KBM-7 (cell line): ENCODE measurements around the gene SNTA1.
"Not testable (repeated sequence)": the region's sequence is repeated elsewhere in the genome, so short reads cannot be mapped to it uniquely, and the experiment has no call there.

ENCODE experiments used
- DNase-seq: peaks from one replicate; pipeline ENCODE4 v3.0.0-alpha.2; 2015
- in situ Hi-C: fragments of 300-500 bp; cut with MboI; formaldehyde crosslinking; loops from 2 replicates; pipeline ENCODE4 v1.14.3; 2020; ENCODE audit warnings: low sequenced_read_pairs, low pct_unique_long_range_greater_than_20kb, mixed read lengths

SNTA1 gene

DNA sequence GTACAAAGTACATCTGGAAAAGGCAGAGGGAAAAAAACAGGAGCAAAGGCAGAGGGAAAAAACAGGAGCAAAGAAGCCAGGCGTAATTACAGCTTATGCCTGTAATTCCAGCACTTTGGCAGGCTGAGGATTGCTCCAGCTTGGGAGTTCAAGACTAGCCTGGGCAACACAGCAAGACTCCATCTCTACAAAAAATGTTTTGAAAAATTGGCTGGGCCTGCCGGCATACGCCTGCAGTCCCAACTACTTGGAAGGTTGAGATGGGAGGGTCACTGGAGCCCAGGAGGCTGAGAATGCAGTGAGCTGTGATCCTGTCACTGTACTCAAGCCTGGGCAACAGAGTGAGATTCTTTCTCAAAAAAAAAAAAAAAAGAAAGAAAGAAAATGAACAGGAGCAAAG, 27.3 kb upstream of the SNTA1 start:
- DNase-seq: no peak
- in situ Hi-C loops: loop anchor here (25.0 kb wide), 1 partner anchor 191 kb away; the partner anchor contains the start of genes ACTL10, C20orf144 and NECAB3

DNA sequence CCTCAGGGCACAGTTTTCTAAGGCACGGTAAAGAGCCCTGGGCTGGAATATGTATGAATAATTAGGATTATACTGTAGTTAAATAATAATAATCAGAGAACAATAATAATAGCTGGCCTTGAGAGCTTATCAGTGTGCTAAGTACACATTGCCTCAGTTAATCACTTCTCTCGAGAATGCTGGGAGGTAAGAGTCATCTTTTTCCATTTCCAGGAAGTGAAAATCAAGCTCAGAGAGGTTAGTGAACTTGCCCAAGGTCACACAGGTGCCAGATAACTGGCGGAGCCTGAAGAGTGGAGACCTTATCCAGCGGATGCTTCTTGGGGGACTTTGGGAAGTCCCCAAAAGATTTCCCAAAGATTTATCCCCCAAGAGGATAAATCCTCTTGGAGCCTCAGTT, 26.9 kb upstream of the SNTA1 start:
- no peak for DNase-seq
- in situ Hi-C loops: loop anchor here (25.0 kb wide), 1 partner anchor 192 kb away; the partner anchor contains the start of genes ACTL10, C20orf144 and NECAB3

DNA sequence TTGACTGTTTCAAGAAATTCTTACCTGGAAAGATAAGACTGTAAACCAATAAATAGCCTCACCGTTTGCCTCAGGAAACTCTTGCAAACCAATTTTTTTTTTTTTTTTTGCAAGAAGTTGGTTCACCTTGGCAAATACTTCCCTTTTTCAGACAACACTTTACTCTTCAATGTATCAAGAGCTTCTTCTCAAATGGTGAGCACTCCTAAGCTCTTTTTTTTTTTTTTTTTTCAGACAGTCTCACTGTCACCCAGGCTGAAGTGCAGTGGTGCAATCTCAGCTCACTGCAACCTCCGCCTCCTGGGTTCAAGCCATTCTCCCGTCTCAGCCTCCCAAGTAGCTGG, 22.7 kb upstream of the SNTA1 start:
- in situ Hi-C loops: loop anchor here (25.0 kb wide), 1 partner anchor 196 kb away; the partner anchor contains the start of genes ACTL10, C20orf144 and NECAB3
- DNase-seq: peak; percentile 47

DNA sequence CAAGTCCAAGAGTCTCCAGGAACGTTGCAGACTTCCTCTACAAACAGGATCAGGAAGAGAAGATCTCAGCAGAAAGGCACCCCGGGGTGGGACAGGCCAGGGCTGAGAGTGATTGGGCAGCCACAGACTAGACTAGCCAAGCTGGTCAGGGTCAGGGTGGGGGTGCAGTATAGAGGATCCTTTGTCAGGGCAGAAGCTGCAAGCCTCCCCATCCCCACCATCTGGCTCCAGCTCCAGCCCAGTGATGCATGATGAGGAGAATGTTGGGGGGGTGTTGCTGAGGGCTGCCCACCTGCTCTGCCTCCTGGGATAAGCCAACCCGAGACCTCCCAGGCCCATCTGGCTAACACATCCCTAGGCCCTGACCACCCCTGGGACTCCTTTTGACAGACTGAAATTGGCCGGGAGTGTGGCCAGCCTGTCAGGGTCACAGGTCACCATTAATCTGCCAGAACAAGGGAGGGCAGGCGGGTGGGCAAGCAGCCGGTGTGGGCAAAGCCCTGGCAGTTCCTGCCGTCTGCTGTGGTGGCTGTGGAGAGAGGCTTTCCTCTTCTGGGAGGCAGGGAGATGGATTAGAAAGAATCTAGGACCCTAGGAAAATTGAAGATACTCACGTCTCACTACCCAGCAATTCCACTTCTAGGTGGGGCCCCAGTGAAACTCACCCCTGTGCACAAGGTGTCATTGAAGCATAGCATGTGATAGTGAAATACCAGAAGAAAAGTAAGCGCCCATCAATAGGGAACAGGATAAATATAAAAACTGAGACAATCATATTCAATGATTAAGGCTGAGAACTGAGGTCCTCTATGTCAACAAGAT, 22.1 kb upstream of the SNTA1 start:
- no peak for DNase-seq
- in situ Hi-C loops: loop anchor here (25.0 kb wide), 1 partner anchor 197 kb away; the partner anchor contains the start of genes ACTL10, C20orf144 and NECAB3

DNA sequence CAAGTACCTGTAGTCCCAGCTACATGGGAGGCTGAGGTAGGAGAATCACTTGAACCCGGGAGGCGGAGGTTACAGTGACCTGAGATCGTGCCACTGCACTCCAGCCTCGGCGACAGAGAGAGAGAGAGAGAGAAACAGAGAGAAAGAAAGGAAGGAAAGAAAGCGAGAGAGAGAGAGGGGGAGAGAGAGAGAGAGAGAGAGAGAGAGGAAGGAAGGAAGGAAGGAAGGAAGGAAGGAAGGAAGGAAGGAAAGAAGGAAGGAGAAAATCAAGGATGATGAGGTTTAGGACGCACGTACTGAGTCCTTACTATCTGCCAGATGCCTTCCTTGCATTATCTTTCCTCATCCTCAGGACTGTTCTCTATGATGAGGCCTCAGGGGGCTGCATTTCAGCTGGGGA, 21.2 kb upstream of the SNTA1 start:
- in situ Hi-C loops: loop anchor here (25.0 kb wide), 1 partner anchor 198 kb away; the partner anchor contains the start of genes ACTL10, C20orf144 and NECAB3
- not testable (repeated sequence) for DNase-seq

DNA sequence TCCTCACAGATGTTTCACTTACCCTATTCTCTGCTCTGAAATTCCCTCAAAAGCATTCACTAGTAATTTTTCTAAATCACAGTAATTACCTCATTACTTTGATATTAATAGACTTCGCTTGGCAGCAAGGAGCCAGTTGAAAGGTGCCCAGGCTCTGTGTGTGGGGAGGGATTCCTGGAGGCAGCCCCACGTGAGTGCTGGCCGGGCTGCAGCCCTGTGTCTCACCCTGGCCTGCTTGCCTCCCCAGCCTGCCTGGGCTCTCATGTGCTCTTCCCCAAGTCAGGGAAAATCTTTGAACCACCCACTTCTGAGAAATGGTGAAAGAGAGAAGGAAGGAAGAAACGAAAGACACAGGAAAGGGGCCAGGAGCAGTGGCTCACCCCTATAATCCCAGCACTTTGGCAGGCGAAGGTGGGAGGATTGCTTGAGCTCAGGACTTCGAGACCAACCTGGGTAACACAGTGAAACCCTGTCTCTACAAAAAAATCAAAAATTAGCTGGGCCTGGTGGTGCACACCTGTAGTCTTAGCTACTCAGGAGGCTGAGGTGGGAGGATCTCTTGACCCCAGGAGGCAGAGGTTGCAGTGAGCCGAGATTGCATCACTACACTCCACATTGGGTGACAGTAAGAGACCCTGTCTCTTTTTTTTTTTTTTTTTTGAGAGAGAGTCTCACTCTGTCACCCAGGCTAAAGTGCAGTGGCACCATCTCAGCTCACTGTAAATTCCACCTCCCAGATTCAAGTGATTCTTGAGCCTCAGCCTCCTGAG, 20.0 kb upstream of the SNTA1 start:
- in situ Hi-C loops: loop anchor here (25.0 kb wide), 1 partner anchor 199 kb away; the partner anchor contains the start of genes ACTL10, C20orf144 and NECAB3
- DNase-seq: no peak

DNA sequence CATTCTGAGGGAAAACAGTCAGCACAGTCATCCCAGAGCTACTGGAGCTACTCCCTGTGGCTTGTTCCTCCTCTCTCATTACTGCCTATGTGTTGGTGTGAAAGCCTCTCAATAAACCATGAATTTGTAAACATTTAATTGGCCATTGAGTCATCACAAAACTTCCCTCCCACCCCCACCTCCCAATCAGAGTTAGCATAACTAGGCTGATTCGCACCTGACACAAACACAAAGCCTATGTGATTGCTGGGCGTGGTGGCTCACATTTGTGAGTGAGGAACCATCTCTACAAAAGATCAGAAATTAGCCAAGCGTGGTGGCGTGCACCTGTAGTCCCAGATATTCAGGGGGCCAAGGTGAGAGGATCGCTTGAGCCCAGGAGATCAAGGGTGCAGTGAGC, 17.1 kb upstream of the SNTA1 start:
- DNase-seq: no peak
- in situ Hi-C loops: loop anchor here (25.0 kb wide), 1 partner anchor 202 kb away; the partner anchor contains the start of genes ACTL10, C20orf144 and NECAB3

DNA sequence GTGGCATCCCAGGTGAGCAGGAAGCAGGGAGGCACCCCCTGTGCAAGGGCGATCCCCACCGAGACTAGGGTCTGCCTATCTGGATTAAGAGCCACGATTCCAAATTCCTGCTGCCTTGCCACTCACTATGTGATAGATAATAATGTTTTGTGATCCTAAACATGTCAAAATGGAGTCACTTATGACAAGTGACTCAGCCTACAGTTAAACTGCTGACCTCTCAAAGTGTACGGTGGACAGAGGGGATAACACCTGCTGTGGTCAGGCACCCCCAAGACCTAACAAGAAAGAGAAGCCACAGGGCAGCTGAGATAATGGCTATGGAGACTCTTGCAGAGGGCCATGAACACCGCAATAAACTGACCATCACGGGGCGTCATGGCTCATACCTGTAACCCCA, 16.0 kb upstream of the SNTA1 start:
- in situ Hi-C loops: loop anchor here (25.0 kb wide), 1 partner anchor 203 kb away; the partner anchor contains the start of genes ACTL10, C20orf144 and NECAB3
- no peak for DNase-seq

DNA sequence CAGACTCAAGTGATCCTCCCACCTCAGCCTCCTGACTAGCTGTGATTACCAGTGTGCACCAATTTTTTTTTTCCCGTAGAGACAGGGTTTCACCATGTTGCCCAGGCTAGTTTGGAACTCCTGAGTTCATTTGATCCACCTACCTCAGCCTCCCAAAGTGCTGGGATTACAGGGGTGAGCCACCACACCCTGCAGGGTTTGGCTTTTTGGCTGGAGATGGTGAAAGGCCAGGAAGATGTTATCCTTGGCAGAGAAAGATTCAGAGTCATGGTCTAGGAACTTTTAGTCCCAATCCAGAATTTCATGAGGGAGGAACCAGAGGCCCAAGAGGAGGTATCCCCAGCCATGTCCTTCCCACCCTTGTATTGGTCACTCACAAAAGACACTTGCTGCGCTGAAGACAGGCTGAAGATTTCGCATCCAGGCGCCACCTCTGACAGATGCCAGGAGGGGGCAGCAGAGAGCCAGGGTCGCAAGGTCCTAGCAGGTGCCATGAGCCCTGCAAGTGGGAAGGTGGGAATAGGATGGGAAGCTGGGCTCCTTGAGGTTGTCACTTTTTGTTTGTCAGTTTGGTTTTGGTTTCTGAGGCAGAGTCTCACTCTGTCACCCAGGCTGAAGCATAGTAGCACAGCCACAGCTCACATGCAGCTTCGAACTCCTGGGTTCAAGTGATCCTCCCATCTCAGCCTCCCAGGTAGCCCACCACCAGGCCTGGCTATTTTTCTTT, 13.5 kb upstream of the SNTA1 start:
- peak; percentile 80 for DNase-seq
- in situ Hi-C loops: loop anchor here (25.0 kb wide), 1 partner anchor 205 kb away; the partner anchor contains the start of genes ACTL10, C20orf144 and NECAB3

DNA sequence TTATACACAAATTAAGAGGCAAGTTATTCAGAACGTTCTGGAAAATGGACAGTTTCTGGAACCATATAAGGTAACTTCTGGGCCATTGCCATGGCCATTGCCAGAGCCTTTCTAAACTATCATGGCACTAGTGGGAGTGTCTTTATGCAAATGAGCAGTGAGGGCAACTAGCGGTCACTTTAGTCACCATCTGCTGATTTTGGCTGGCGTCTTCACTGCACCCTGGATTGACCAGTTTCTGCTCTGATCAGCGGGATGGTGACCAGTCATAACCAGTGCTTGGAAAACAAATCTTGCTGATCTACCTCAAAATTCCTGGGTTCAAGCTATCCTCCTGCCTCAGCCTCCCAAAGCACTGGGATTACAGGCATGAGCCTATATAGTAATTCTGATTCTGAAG, 7.3 kb upstream of the SNTA1 start:
- in situ Hi-C loops: loop anchor here (25.0 kb wide), 1 partner anchor 211 kb away; the partner anchor contains the start of genes ACTL10, C20orf144 and NECAB3
- DNase-seq: no peak

DNA sequence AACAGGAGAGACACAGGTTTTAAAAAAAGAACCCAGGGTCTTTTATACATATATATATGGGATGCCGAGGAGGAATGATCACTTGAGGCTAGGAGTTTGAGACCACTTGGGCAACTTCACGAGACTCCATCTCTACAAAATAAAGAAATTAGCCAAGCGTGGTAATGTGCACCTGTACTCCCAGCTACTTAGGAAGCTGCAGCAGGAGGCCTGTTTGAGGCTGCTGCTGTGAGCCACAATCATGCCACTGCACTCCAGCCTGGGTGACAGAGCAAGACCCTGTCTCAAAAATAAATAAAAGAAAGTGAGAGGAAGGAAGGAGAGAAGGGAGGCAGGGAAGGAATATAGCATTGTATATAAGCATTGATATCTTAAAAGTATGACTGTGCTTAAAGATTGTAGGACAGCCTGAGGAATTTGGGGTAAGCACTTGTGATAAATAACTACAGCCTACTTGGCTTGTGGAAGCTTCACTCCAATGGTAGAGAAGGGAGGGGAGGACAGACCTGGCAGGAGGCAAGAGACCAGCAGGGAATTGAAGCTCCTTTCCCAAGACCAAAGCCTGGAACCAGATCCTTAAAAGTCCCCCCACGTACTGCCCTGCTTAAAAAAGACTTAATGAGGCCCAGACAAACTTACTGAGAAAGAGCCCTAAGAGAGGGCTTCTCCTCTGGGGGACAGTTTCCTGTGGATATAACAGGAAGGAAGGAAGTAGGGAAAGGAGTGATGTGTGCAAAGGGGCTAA, 2.5 kb upstream of the SNTA1 start:
- in situ Hi-C loops: no loop called here
- no peak for DNase-seq

DNA sequence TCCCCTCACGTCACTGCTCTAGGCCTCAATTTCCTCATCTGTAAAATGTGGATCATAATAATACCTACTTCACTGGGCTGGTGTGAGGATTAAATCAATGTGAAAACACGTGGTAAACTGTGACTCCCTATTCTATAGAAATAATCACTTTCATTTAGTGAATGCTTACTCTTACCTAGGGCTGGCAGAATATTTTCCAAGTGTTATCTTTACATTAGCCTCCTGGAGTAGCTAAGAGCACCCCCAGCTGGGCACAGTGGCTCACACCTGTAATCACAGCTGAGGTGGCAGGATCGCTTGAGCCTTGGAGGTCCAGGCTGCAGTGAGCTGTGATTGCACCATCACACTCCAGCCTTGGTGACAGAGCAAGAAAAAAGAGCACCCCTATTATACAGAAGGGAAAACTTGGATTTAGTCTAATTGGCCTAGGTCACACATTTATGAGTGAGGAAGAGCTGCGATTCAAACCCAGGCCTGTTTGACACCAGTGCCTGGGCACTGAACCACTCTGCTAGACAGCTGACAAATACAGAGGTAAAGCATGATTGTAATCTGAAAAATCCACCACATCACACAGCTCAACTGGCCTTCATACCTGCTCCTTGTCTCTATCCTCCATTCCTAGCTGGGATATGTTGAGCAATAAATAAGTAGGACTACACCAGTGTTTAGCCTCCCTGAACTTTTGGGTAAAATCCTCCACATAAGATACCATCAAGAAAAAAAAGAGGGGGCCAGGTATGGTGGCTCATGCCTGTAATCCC, 1.4 kb upstream of the SNTA1 start:
- in situ Hi-C loops: no loop called here
- DNase-seq: no peak

DNA sequence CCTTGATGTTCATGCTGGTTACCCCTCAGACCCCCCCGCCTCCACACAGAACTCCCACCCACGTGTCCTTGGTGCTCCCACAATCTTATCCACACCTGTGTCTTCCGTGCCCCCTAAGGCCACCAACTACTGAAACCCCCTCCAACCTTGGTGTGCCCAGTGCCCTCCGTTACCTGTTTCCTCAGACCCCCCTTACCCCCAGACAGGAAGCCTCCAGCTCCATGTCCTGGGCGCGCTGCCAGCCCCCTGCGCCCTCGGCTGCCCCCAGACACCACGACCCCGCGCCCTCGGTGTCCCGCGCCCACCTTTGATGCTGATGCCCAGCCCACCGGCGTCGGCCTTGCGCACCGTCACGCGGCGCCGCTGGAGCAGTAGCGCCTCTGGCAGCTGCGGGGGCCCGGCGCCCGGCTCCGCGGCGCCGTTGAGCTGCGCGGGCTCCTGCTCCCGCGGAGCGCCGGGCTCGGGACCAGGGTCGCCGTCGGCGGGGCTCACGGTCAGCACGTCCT, 504 bp downstream of the SNTA1 start:
- in situ Hi-C loops: no loop called here
- DNase-seq: no peak

DNA sequence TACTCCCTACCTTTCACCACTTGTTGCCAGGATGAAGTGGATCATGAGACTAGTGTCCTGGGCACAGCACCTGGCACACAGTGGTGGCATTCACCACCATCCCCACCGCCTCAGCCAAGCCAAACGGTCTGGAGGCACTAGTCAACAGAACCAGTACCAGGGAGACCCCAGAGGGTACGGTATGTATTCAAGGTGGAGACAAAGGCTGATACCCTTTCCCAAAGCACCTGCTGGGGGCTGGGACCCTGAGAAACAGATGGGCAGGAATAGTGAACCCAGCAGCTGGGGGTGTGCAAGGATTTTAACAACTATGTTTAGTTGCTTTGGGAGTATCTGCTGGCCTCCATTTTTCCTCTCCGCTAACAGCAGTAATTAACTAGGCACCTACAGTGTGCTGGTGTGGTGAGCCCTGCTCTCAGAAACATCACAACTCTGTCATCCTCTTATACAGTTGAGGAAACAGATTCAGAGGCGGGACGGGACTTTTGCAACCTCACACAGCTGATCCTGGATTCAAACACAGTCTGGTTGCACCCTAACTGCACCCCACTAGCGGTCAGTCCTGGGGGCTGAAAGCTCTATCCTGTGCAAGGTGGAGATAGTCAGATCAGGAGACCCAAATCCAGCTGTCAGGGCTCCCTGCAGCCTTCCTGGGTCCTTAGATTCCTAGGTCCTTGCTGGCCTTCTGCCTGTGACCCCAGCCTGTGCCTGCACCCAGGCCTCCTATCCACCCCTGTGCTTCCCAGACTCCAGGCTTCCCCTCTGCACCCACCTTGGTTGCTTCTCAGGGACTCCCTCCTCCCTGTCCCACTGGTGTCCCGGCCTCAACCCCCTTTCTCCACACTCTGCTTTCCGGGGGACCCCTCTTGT, 1.2 kb downstream of the SNTA1 start:
- in situ Hi-C loops: no loop called here
- no peak for DNase-seq

DNA sequence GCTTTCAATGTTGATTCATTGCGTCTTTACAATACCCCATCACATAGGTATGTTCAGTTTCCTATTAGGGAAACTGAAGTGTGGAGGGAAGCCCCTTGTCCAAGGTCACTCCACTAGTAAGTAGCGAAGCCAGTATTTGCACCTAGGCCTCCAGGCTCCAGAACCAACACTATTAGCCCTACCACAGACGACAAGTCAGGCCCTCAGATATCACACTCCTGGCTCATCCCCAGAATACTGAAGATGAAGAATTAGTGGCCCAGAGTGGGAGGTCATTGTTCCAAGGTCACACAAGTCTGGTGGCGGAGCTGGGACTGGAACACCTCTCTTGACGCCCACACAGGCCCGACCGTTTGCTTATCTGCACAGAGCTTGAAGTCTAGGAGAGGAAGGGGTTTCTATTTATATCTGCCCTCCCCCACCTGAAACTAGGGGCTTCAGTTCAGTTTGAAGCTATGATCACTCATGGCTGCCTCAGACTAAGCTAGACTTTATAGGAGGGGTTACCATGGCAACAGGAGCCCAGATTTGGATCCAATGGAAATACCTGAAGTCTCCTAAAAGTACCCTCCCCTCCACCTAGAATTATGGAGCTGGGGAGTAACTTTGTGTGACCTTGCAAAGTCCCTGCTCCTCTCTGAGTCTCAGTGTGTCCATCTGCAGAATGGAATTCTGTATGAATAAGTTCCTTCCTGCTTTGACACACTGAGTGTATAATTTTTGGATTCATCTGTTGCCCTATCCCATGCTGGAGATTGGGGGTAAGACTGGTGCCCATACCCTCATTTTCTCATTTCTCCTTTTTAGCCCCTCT, 2.2 kb downstream of the SNTA1 start:
- in situ Hi-C loops: no loop called here
- DNase-seq: no peak

DNA sequence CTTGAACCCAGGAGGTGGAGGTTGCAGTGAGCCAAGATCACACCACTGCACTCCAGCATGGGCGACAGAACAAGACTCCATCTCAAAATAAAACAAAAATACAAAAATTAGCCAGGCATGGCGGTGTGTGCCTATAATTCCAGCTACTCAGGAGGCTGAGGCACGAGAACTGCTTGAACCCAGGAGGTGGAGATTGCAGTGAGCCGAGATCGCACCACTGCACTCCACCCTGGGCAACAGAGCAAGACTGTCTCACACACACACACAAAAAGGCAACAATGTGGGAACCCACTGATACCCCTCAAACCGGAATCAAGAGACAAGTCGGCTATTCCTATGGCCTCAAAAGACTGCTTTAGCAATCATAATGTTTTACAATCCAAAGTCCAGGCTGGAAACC, 3.0 kb downstream of the SNTA1 start:
- in situ Hi-C loops, DNase-seq: not testable (repeated sequence)
